ENCODE data around the gene ABCG8.

Gene ABCG8

GRCh38 chr2:43810888-43811287, 27.9 kb upstream of the ABCG8 start:
- ChIA-PET POLR2A (no interaction called here), CTCF (no interaction called here)
- no peak overlapping the region for H3K4me3 ChIP-seq (ENCODE audit: low read depth, low read length)
- no peak for TF ChIP-seq CTCF (IDR thresholded peaks at IDR 0.05; ENCODE audit: insufficient read depth, low read length, missing control alignments)
- no peak for DNase-seq (ENCODE audit: low read depth, low spot score)

GRCh38 chr2:43812006-43812405, 26.8 kb upstream of the ABCG8 start:
- TF ChIP-seq CTCF (IDR thresholded peaks at IDR 0.05; ENCODE audit: insufficient read depth, low read length, missing control alignments): no peak
- ChIA-PET POLR2A (no interaction called here), CTCF (no interaction called here)
- H3K4me3 ChIP-seq (ENCODE audit: low read depth, low read length): no peak overlapping the region
- no peak for DNase-seq (ENCODE audit: low read depth, low spot score)

GRCh38 chr2:43812947-43813346, 25.8 kb upstream of the ABCG8 start:
- TF ChIP-seq CTCF (IDR thresholded peaks at IDR 0.05; ENCODE audit: insufficient read depth, low read length, missing control alignments): no peak
- H3K4me3 ChIP-seq (ENCODE audit: low read depth, low read length): no peak overlapping the region
- ChIA-PET POLR2A (no interaction called here), CTCF (no interaction called here)
- no peak for DNase-seq (ENCODE audit: low read depth, low spot score)

GRCh38 chr2:43814711-43815110, 24.1 kb upstream of the ABCG8 start:
- ChIA-PET POLR2A (no interaction called here), CTCF (no interaction called here)
- no peak overlapping the region for H3K4me3 ChIP-seq (ENCODE audit: low read depth, low read length)
- TF ChIP-seq CTCF (IDR thresholded peaks at IDR 0.05; ENCODE audit: insufficient read depth, low read length, missing control alignments): no peak
- no peak for DNase-seq (ENCODE audit: low read depth, low spot score)

- DNase-seq (ENCODE audit: low read depth, low spot score): no peak
- no peak for TF ChIP-seq CTCF (IDR thresholded peaks at IDR 0.05; ENCODE audit: insufficient read depth, low read length, missing control alignments)
Observed at GRCh38 chr2:43818761-43819160, 20.0 kb upstream of the ABCG8 start.

GRCh38 chr2:43819491-43820163, 19.1 kb upstream of the ABCG8 start:
- no peak overlapping the region for H3K4me3 ChIP-seq (ENCODE audit: low read depth, low read length)
- no peak for TF ChIP-seq CTCF (IDR thresholded peaks at IDR 0.05; ENCODE audit: insufficient read depth, low read length, missing control alignments)
- DNase-seq (ENCODE audit: low read depth, low spot score): no peak
- ChIA-PET CTCF (no interaction called here), POLR2A (no interaction called here)

More at GRCh38 chr2:43818761-43819160, 20.0 kb upstream of the ABCG8 start:
- POLR2A ChIA-PET: no interaction called here
- H3K4me3 ChIP-seq (ENCODE audit: low read depth, low read length): no peak overlapping the region
- CTCF ChIA-PET: no interaction called here

All from AG04449 (cell line).